Right lobe of liver (tissue), 6 donors: Measurements from ENCODE around the gene SSBP2. TPM values are rescaled to one million over a fixed set of nuclear protein-coding genes. Genes with fewer than 3 reads are reported as not detected.
"Not testable (repeated sequence)": the region's sequence is repeated elsewhere in the genome, so short reads cannot be mapped to it uniquely, and the experiment has no call there.

Experiments
- ATAC-seq, 4 donors: fragments of 200-7000 bp; cut with Tn5 transposase; one replicate each; pipeline ENCODE4 v1.9.1; 2020; ENCODE audit warnings: mild to moderate bottlenecking in 4 of 4, moderate library complexity in 4 of 4
- DNase-seq, 3 donors: peaks; one replicate each; pipeline ENCODE4 v3.0.0-alpha.2; 2020
- H3K27ac ChIP-seq, 3 donors: fragments of 200-600 bp; one replicate each; pipeline ENCODE4 v1.8.0; 2022
- H3K27me3 ChIP-seq, 2 donors: fragments of 200-600 bp; one replicate each; pipeline ENCODE4 v1.8.0; 2022
- H3K36me3 ChIP-seq, 4 donors: fragments of 200-600 bp; sonication (generic) in 1 of 4; one replicate each; pipeline versions ENCODE4 v1.5.1 to v1.8.0; 2017 to 2022; ENCODE audit warnings: control low read depth in 1 of 4
- H3K4me1 ChIP-seq, 4 donors: fragments of 200-600 bp; sonication (generic) in 1 of 4; one replicate each; pipeline versions ENCODE4 v1.5.1 to v1.8.0; 2017 to 2022; ENCODE audit warnings: control low read depth in 1 of 4
- H3K4me3 ChIP-seq, 3 donors: fragments of 200-600 bp; one replicate each; pipeline ENCODE4 v1.8.0; 2022
- H3K9me3 ChIP-seq, 4 donors: fragments of 200-600 bp; sonication (generic) in 1 of 4; one replicate each; pipeline versions ENCODE4 v1.5.1 to v1.8.0; 2017 to 2022; ENCODE audit warnings: control low read depth in 1 of 4
- CTCF ChIP-seq, 4 donors: fragments of 200-600 bp in 3 of 4; fragments of 450-650 bp in 1 of 4; IDR thresholded peaks; one replicate each; pipeline versions ENCODE4 v1.5.1 to v1.8.0; 2016 to 2022; ENCODE audit warnings: antibody characterized with exemption in 4 of 4, mild to moderate bottlenecking in 2 of 4
- POLR2A ChIP-seq: fragments of 450-650 bp; IDR thresholded peaks from one replicate; pipeline ENCODE4 v1.6.1; 2017; ENCODE audit warnings: antibody characterized with exemption, mild to moderate bottlenecking
- WGBS: methylation state at CpG from one replicate; pipeline ENCODE4 v1.1.6; 2018; ENCODE audit warnings: low coverage, low lambda C conversion rate; ENCODE audit not compliant: insufficient coverage; ENCODE audit errors: missing lambda C conversion rate; 5-methylcytosine and 5-hydroxymethylcytosine counted together
- intact Hi-C, 2 donors: fragments of 100-400 bp; cut with DNase I; formaldehyde crosslinking; loops; one replicate each; pipeline versions ENCODE4 v1.11.2 to v1.14.1; 2022
- total RNA-seq, 6 experiments: library from RNA; depleted of rRNA in 2 of 6; stranded (reverse); fragments of >200 nt in 2 of 6; fragmentation: NEBNext Ultra II Directional in 3 of 6; extraction: Animal tissue kit (Norgen Biotek cat#: 25700) in 3 of 6; gene quantifications; one replicate each; pipeline versions ENCODE4 v1.1.0 to v1.2.4, GENCODE V29; 2016 to 2023
- donor health status: DM: no; HTN: yes; CAD: no.
- donor health status: DM: no; HTN: no; CAD: no.
- donor health status: DM: no; HTN: no; CAD: no.
- donor health status: DM: no; HTN: yes; CAD: no.
- donor health status: DM: no; HTN: yes; CAD: no.

The SSBP2 gene
- total RNA-seq, 6 experiments from 2014 or later: 2.0 to 4.8 (median 3.7) TPM

GRCh38 chr5:81685471-81685870 is 65.4 kb downstream of the SSBP2 start:
- intact Hi-C loops: no loop called here
- Histone ChIP-seq H3K9me3 (no peaks in the 10 kb centered on the region), H3K27ac (no peak overlapping the region), H3K4me3 (no peak overlapping the region), H3K36me3 (no peaks in the 10 kb centered on the region), H3K4me1 (no peaks in the 10 kb centered on the region), H3K27me3 (no peaks in the 10 kb centered on the region)
- 88% methylated on average over 2 of the region's 2 CpGs for WGBS
- DNase-seq: no peak
- TF ChIP-seq POLR2A: no peak
- no peak for ATAC-seq

GRCh38 chr5:81679885-81680284 is 71.0 kb downstream of the SSBP2 start:
- WGBS: 25% methylated on average over 1 of the region's 1 CpG
- H3K27me3 ChIP-seq: no peaks in the 10 kb centered on the region
- H3K4me3 ChIP-seq: no peak overlapping the region
- no peaks in the 10 kb centered on the region for H3K4me1 ChIP-seq
- TF ChIP-seq POLR2A (no peak), CTCF (IDR thresholded peaks at IDR 0.05) (no peak)
- intact Hi-C loops: no loop called here
- no peaks in the 10 kb centered on the region for H3K9me3 ChIP-seq
- DNase-seq: no peak
- ATAC-seq: peak in 1 of 4 donors; percentile 25
- H3K27ac ChIP-seq: no peak overlapping the region
- no peaks in the 10 kb centered on the region for H3K36me3 ChIP-seq

- DNase-seq (no peak), ATAC-seq (no peak)
- Histone ChIP-seq H3K4me1 (no peaks in the 10 kb centered on the region), H3K27me3 (no peaks in the 10 kb centered on the region), H3K27ac (no peak overlapping the region), H3K36me3 (no peaks in the 10 kb centered on the region), H3K9me3 (no peaks in the 10 kb centered on the region), H3K4me3 (no peak overlapping the region)
- WGBS: 59% methylated on average over 3 of the region's 3 CpGs
- intact Hi-C loops: no loop called here
- TF ChIP-seq CTCF (IDR thresholded peaks at IDR 0.05) (no peak), POLR2A (no peak)
Measured at GRCh38 chr5:81675420-81675819, 75.5 kb downstream of the SSBP2 start.

- H3K27ac ChIP-seq: no peak overlapping the region
- WGBS: 88% methylated on average over 1 of the region's 1 CpG
- H3K4me1 ChIP-seq: no peaks in the 10 kb centered on the region
- no peaks in the 10 kb centered on the region for H3K36me3 ChIP-seq
- H3K4me3 ChIP-seq: no peak overlapping the region
- no peaks in the 10 kb centered on the region for H3K27me3 ChIP-seq
- no peak for TF ChIP-seq POLR2A
- no peak for TF ChIP-seq CTCF (IDR thresholded peaks at IDR 0.05)
- H3K9me3 ChIP-seq: no peaks in the 10 kb centered on the region
- intact Hi-C loops: no loop called here
- ATAC-seq (no peak), DNase-seq (no peak)
Measured at GRCh38 chr5:81665795-81666194, 85.1 kb downstream of the SSBP2 start.

GRCh38 chr5:81660624-81661023 is 90.3 kb downstream of the SSBP2 start:
- H3K4me3 ChIP-seq, H3K27me3 ChIP-seq, H3K27ac ChIP-seq, H3K36me3 ChIP-seq, DNase-seq, H3K9me3 ChIP-seq, intact Hi-C loops, H3K4me1 ChIP-seq, ATAC-seq: not testable (repeated sequence)
- 80% methylated on average over 1 of the region's 1 CpG for WGBS

GRCh38 chr5:81657386-81657785 is 93.5 kb downstream of the SSBP2 start:
- no peaks in the 10 kb centered on the region for H3K36me3 ChIP-seq
- no peaks in the 10 kb centered on the region for H3K9me3 ChIP-seq
- no peak overlapping the region for H3K27ac ChIP-seq
- WGBS: 87% methylated on average over 1 of the region's 1 CpG
- intact Hi-C loops: no loop called here
- H3K4me1 ChIP-seq: no peaks in the 10 kb centered on the region
- TF ChIP-seq POLR2A (no peak), CTCF (IDR thresholded peaks at IDR 0.05) (no peak)
- H3K4me3 ChIP-seq: no peak overlapping the region
- ATAC-seq: no peak
- no peak for DNase-seq
- H3K27me3 ChIP-seq: no peaks in the 10 kb centered on the region
